Measurements from ENCODE around the gene BCAS4. TPM values are rescaled to one million over a fixed set of nuclear protein-coding genes. Genes with fewer than 3 reads are reported as not detected.
A peak's percentile ranks its signal among the peaks of the same experiment; 100 is the strongest.
"Not testable (repeated sequence)": the region's sequence is repeated elsewhere in the genome, so short reads cannot be mapped to it uniquely, and the experiment has no call there.

The BCAS4 gene
- total RNA-seq, 1 donor from 2014 or later: 0.34 TPM

DNA sequence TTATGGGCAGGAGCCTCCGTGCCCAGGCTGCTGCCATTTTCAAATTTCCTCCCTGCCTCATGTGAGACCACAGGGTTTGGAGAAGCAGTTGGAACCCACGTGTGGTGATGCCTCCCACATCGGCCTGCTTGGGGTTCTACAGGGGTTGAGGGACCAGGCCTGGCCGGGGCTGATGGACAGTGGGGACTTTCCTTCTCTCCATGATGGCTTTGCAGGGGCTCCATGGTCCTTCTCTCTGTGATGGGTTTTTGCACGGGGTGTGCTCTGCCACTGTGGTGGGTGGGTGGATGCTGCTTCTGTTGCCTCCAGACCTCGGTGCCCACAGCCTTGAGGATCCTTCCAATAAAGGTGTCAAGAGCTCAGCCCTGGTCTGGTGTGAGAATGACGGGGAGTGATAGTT lies 82.0 kb downstream of the BCAS4 start:
- DNase-seq: no peak

DNA sequence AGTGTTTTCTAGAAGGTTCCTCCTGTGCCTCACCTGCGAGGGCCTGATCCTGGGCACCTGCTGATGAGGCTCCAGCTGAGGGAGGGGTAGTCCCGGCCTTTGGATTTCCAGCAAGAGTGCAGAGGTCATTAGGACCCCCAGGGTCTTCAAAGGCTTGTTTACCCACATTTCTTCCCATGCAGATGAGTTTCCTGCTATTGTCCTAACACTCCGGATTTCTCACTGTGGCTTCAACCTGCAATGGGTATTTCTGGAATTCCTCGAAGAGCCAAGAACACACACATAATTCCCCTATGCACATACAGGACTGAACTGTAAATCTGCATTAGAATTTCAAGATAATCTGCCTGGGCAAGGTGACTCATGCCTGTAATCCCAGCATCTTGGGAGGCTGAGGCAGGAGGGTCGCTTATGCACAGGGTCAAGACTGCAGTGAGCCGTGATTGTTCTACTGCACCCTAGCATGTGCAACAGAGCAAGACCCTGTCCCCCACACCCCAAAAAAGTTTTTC lies 82.4 kb downstream of the BCAS4 start:
- peak; percentile 12 for DNase-seq

DNA sequence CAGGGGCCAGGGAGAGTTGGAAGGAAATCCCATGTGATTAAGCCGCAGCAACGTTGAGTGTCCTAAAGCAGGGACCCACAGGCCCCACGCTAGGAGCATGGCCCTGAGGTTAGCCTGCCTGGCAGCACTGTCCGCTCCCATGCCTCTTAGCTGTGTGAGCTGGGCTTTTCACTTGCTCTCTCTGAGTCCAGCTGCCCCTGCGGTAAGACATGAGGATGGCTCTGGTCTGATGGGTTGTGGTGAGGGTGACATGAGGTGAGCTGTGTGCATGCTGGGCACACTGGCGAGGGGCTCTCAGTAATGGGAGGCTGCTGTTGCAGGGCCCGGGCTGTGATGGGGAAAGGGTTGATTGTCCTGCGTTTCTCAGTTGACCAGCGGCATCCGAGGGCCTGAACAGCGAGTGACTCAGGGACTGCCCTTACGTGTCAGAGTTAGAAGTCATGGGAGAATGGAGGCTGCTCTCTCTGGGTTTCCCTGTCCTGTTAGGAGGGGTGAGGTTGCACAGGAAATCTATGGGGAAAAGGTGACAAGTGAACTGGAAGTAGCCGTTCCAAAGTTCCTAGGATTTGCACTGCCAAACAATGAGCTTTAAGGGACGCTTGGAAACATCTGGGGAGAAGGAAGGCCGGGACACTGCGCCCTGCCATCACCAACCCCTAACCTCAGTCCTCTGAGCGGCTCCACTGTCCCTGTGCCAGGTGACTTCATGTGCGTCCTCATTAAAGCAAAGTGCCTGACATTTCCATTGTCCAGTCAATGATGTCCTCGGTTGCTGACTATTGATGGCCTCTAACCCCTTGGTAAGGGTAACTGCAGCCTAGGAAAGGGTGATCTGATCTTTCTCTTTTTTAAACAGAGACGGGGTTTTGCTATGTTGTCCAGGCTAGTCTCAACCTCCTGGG lies 85.0 kb downstream of the BCAS4 start:
- DNase-seq: no peak

DNA sequence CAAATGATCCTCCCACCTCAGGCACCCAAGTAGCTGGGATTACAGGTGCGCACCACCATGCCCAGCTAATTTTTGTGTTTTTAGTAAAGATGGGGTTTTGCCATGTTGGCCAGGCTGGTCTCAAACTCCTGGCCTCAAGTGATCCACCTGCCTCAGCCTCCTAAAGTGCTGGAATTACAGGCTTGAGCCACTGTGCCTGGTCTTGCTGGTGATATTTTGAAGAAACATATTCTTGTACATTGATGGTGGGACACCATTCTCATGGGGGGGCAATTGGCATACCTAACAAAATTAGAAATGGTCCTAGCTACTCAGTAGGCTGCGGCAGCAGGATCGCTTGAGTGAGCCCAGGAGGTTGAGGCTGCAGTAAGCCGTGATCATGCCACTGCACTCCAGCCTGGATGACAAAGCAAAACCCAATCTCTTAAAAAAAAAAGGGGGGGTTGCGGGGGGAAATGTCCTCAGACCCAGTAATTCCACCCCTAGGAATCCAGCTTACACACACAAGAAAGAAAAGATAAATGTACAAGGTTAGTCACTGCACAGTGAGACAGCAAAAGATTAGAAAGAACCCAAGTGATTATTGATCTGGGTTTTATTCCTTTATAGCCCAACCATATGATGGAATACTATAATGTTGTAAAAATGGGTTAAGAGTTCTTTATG lies 87.0 kb downstream of the BCAS4 start:
- not testable (repeated sequence) for DNase-seq

DNA sequence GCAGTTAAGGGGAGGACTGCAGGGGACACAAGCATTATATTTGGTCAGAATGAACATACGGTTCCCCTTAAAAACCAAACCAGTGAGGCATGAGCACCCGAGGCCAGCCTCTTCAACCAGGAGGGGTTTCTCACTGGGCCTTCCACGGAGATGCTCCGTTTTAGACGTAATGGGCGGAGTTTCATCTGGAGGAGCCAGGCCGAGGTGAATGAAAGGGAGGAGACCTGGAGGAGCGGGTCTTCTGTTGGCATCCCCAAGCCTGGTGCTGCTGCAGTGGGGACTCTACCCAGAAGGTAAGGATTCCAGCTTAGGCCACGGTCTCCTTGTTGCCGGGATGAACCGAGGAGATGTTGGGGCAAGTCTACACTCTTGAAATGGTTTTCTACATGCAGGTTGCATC lies 89.0 kb downstream of the BCAS4 start:
- no peak for DNase-seq

DNA sequence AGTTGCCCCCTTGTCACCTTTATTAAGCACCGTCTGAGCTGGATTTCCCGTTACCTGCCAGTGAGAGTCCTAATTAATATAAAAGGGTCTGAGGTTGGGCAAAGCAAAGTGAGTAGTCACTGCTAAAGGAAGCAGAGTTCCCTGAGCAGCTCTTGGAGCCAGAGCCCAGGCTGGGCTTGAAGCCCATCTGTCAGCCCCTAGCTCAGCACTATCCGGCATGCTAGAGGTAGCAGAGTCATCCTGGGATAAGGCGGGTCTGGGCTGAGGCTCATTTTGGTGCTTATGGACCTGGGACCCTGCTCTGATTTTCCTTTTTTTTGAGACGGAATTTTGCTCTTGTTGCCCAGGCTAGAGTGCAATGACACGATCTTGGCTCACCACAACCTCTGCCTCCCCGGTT lies 90.2 kb downstream of the BCAS4 start:
- no peak for DNase-seq

DNA sequence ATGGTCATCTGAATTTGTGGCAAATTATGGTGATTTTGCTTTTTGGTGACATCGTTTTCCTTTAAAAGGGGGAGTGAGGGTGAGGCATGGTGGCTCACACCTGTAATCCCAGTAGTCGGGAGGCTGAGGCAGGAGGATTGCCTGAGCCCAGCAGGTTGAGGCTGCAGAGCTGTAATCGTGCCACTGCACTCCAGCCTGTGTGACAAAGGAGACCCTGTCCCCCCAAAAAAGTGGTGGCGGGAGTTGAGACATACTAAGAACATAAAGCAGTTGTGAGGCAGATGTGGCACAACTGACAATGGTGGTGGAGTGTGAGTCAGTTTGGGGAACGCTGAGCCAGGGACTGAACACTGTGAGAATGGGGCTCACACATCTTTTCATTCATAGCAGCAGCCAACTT lies 90.9 kb downstream of the BCAS4 start:
- no peak for DNase-seq

DNA sequence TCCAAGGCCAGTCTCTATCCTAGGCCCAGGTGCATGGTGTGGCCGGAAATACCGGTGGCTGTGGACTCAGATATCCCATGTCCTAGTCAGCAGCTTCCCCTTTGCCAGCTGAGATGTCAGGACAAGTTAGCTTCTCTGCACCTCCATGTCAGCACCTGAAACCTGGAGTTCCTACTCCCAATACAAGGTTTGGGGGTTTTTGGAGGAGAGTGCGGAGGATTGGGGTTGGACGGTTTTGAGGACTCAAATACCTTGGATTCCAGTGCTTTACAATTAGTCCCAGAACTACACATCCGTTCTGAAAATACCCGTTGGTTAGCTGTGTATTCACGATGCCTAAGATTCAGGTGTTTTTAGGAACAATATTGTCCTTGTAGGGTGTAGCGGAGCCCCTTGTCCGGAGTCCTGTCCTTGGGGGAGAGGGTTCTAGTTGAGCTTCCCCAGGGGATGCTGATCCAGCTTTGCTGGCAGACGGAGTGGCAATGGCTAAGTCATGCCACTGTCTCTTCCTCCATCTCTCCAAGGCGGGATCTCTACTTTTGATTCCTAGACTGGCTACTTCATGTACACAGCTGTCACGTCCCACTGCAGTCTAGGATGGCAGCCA lies 91.4 kb downstream of the BCAS4 start:
- no peak for DNase-seq

DNA sequence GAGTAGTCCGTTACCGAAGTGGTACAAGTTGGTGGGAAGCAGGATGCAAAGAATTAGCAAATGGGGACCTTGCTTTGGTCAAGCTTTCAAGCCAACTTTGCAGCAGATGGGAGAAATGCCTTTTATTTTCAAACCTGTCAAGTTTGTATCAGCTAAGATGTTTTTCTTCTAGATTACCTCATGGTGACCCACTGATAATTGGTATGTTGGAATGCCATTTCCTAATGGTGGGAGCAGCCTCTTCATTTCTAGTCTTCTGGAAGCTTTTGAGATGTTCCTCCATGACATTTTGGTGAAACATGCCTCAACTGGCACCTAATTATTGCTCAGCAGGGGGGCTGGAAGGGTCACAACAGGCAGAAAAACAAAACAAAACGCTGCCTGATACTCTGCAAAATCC lies 92.7 kb downstream of the BCAS4 start:
- DNase-seq: no peak

DNA sequence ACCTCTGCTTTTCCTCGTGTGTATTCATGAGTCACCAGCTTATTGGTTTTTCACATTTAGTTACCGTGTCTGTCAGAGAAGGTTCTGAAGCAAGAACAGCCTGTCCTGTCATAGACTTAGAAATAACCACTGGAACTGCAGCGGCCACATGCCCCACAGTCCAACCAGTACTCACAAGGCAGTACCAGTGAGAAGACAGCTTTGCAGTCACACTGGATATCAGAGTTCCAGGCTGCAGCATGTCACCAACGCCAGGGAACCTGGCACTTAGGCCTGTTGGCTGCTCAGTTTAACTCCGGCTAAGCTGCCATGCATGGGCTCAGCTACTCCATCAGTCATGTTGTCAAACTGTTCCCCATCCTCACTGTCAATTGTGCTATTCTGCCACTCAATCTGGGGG lies 96.3 kb downstream of the BCAS4 start:
- DNase-seq: no peak

DNA sequence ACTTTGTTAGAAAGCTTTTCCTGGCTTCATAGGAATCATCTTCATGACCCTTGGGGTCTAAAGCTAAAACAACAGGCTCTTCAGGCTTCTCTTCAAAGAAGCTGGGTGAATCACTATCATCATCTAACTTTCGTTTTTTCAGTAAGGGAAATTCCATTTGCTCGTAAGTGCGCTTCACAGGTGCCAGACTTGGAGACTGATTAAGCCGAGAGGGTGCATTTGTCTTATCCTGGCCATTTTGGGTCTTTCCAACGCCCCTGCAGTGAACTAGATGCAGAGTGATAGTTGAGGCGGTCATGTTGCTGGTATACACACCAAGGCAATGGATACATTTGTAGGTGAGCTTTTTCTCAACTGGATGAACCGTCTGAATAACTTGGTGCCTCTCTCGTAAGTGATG lies 97.5 kb downstream of the BCAS4 start:
- DNase-seq: no peak

DNA sequence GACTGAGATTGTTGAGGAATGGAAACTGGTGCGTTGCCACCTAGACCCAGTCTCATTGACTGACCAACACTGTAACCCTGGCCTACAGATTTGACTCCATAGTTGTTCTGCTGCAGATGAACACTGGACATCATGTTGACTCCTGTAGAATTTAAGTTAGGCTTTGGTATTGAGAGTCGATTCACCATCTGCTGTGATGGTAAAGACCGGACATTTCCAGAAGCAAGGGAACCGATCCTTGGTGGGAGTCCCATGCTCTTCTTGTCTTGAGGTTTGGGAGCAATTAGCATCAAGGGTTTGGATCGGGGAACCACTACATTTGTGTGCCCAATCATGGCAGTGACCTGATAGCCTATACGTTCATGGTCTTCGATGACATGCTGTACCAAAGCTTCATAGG lies 98.8 kb downstream of the BCAS4 start:
- DNase-seq: no peak

DNA sequence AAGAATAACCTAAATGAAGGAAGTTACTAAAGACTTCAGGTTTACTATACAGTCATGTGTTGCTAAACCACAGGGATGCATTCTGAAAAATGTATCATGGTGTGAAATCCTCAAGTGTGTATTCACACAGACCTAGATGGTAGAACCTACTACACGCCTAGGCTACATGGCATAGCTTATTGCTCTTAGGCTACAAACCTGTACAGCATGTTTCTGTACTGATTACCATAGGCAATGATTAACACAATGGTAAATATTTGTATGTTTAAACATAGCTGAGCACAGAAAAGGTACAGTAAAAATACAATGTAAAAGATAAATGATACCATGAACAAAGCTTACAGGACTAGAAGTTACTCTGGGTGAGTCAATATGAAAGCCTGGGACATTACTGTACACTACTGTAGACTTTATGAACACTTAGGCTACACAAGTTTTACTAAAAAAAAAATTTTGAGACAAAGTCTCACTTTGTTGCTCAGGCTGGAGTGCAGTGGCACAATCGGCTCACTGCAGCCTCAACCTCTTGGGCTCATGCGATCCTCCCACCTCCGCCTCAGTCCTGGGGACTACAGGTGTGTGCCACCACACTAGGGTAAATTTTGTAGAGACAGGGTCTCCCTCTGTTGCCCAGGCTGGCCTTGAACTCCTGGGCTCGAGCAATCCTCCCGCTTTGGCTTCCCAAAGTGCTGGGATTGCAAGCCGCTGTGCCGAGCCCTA lies 100.4 kb downstream of the BCAS4 start:
- DNase-seq: no peak

DNA sequence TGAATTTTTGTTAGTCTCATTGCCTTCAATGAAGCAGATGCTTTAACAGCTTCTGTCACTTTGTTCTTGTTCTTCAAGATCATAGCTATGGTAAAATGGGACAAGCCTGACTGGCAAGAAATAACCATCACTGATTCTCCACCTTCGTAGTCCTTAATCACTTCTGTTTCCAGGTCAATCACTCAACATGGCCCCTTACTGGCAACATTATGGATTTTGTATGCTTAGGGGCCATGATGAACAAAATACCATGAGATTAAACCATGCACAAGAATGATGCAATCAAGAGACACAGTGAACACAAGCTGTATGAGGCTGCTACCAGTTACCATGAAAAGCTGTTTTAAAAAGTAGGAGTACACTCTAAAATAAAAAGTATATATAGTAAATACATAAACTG lies 103.6 kb downstream of the BCAS4 start:
- no peak for DNase-seq

DNA sequence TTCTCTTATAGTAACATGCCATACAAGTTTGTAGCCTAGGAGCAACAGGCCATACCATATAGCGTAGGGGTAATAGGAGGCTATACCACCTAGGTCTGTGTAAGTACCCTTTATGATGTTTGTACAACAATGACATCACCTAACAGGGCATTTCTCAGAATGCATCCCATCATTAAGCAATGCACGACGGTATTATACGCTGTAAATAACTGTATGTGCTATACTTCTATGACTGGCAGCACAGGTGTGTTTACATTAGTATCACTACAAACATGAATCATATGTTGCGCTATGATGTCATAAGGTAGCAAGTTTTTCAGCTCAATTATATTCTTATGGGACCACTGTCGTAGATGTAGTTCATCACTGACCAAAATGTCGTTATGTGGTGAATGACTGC lies 105.4 kb downstream of the BCAS4 start:
- DNase-seq: no peak

DNA sequence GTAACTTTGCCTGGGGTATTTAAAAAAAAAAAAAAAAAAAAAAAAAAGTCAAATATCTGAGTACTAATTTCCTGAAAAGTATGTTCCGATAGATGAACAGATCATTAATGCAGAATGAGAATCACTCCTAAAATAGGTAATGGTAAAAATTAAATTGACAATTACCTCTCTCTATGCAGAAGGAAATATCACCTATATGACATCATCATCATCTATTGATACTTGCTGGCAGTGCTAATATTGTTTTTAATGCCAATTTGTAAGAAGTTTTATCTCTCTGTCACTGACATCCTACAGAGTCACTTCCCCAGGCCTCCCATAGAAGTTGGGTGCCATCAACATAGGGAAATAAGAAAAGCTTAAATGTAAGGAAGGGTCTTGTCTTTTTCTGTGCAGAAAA lies 106.4 kb downstream of the BCAS4 start:
- no peak for DNase-seq

DNA sequence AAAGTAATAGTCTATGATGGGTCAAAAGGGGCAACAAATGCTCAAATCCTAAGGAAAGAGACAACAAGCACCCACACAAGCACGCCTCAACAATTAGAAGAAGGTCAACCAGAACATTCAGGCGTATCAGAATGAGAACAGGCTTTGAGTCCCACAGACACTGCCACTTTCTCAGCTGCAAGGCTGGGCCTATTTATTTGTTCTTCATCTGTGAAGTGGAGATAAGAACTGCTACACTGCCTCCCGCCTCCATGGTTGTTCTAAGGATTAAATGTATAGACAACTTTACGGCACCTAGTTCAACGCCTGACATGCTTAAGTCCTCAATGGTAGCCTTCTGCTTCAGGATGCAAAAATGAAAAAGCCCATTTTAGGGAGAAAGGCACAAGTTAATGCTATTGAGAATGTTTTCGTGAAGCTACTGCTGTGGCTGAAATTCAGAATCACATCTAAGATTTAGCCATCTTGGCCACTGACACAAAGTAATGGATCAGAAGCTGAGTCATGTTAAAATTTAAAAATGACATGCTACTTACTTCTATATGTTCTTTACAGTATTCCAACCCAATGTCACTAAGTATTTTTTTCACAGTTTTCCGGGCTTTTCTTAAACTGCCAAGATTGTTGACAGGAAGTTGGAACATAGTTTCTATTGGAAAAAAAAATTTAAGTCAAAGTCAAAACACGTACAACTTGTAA lies 108.6 kb downstream of the BCAS4 start:
- no peak for DNase-seq

DNA sequence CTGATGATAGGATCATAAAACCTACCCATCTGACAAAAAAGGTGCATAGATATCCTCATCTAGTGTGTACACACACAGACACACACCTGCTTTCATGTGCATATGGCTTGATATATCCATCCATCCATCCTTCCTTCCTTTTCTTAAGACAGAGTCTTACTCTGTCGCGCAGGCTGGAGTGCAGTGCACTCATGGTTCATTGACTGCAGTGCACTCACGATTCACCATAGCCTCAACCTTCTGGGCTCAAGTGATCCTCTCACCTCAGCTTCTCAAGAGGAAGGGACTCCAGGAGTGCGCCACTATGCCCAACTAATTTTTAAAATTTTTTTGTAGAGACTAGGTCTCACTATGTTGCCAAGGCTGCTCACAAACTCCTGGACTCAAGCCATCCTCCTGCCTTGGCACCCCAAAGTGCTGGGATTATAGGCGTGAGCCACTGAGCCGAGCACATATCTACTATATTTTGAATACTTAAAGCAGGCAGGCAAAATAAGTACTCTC lies 109.3 kb downstream of the BCAS4 start:
- DNase-seq: no peak

DNA sequence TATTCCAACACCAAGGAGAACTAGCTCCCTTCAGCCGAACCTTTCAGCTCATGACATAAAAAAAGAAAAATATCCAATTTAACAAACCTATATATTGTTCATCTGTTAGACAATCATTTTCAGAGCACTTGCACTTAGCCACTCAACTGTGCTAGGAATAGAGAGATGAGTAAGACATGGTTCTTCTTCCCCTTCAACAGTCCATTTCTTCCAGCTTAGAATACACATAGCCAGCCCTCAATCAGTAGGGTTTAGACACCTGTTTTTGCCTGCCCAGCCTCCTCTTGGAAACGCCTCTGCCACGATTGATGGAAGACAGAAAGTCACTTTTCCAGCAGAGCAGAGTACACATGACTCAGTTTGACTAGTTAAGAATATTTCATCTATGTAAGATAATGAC lies 114.6 kb downstream of the BCAS4 start:
- no peak for DNase-seq

DNA sequence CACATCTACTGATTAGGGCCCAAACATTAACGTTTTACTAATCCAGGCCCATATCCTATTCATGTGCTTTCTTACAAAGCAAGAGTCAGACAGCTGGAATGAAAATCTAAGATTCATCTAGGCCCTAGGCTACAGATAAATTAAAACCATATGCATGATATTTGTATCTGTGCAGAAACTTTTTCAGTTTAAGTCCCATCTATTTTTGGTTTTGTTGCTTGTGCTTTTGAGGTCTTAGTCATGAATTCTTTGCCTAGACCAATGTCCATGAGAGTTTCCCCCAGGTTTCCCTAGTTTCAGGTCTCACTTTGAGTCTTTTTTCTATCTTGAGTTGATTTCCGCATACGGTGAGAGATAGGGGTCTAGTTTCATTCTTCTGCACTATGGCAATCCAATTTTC lies 116.2 kb downstream of the BCAS4 start:
- no peak for DNase-seq

DNA sequence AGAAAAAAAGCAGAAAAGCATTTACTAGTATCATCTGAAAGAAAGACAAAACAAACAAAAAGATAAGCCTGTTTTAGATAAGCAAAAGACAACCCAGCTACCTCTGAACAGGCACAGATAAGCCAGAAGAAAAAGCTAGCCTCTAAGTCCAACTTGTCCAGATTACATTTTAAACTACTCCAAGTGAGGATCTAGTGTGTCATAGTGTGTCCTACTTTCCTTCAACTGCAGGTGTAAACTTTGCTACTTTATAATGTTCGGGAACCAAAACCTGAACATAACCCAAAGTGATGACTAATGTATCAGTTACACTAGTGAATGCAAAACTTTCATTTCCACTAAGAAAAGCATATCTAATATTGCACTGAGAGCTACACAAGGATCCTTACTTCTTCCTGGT lies 116.9 kb downstream of the BCAS4 start:
- DNase-seq: no peak
